ENCODE measurements around the gene IGF2.

IGF2 gene

DNA sequence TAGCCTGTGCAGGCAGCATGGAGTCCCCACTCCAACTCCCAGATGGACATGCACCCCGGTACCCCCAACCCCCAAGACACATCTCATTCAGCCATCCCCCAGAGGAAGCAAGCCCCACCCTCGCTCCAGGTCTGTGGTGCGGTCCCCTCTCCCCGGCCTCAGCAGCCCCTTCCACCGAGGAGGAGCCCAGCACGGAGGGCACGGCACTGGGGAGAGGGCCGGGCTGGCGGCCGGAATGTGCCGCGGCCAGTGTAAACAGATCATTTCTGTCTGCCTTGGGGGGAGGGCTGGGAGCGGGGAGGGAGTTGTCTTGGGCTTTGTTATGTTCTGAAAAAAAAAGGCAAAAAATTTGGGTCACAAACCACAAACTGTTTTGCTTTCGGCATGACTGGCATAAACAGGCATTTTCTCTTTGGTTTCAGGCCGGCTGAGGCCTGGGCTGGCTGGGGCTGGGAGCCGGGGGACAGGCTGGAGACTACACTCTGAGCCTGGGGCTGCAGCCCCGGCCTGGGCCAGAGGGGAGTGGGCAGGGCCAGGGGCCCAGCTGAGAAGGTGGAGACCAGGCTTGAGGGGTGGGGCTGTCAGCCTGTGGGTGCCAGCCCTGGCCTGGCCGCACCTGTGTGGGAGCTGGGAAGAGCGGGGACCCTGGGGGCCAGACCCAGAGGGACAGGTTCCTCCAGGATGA is 16.8 kb downstream of the IGF2 start:
- DNase-seq = no peak

- DNase-seq = no peak
Measured at GRCh38 chr11:2121227-2122130, 17.7 kb downstream of the IGF2 start.

GRCh38 chr11:2120359-2121100 is 18.7 kb downstream of the IGF2 start:
- no peak for DNase-seq

DNA sequence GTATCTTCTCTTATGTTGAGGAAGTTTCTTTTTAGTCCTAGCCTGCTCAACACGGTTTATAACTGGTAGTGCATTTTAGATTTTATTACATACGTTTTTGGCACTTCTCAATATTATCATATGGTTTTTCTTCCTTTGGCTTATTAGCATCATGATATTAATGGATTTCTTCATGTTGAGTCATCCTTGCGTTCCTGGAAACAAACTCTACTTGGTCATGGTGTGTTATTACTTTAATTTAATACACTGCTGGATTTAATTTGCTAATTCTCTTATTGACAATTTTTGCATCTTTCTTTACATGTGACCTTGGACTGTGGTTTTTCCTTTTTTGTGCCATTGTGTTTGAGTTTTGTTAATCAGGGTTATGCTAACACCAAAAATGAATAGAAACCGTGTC is 20.5 kb downstream of the IGF2 start:
- no peak for DNase-seq

- no peak for DNase-seq
Measured at GRCh38 chr11:2116680-2117079, 22.5 kb downstream of the IGF2 start.

DNA sequence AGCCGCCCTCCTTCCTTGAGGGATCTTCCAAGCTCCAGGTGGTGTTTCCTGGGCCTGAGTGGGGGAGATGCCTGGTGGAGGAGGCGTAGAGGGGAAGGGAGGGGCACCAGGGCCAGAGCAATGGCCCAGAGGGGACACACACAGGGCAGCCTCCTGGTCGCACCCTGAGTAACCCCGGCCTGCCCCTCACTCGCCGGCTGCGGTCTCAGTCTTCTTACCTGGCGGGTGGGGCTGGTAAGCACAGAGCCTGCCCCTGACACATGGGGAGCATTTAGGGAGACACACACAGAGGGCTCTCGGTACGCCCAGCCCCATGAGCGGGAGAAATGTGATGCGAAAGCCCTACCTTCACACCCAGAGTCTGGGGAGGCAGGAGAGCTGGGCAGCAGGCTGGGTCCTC is 23.9 kb downstream of the IGF2 start:
- DNase-seq = no peak

DNA sequence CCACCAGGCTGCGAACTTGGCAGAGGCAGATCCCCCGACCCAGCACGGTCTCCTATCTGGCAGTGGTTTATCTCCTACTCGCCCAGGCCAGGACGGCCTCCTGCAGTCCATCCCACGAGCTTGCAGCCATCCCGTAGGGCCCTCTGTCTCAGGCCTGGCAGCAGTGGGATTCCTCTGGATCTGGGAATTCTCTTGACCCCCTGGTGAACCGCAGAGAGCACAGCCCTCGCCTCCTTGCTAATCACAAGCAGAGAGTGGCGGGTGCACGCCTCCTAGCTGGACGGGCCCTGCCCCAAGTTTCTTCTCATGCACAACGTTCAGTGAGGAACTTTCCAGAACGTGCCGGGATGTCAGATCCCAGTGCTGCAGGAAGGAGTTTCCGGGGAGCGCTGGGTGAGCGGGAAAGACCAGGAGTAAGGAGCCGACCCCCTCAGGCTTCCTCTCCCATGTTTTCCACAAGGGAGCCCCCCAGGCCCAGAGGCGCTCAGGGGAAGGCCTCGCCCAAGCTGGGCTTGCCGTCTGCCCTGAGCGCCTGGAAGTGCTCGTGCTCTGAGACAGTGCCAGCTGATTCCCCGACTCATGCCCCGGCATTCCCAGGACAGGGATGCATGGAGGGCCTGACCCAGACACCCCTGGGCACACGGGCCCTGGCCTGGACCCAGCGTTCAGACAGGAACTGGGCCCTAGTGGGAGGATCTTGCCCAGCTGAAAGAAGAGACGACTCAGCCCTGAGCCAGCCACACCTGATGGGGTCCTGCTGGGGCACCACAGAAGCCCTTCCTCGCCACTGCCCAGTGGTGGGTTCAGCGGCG is 24.6 kb downstream of the IGF2 start:
- no peak for DNase-seq

DNA sequence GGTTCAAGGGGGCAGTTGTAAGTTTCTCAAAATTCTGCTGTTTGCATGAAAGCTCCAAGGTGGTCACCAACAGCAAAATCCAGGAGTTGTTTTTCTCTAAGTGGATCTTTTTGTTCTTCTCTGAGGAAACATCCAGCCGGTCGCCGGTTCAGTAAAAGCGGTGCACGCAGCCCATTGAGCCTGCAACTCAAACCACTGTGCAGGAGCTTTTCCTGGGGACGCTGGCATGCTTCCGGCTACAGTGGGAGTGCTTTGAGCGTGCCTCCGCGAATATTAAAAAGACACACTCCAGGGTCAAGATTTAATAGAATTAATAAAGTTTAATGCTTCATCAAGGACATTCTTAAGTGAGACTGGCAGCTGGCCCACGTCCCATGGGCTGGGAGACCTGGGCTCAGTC is 25.4 kb downstream of the IGF2 start:
- DNase-seq = no peak

GRCh38 chr11:2110521-2110920 is 28.7 kb downstream of the IGF2 start:
- no peak for DNase-seq

DNA sequence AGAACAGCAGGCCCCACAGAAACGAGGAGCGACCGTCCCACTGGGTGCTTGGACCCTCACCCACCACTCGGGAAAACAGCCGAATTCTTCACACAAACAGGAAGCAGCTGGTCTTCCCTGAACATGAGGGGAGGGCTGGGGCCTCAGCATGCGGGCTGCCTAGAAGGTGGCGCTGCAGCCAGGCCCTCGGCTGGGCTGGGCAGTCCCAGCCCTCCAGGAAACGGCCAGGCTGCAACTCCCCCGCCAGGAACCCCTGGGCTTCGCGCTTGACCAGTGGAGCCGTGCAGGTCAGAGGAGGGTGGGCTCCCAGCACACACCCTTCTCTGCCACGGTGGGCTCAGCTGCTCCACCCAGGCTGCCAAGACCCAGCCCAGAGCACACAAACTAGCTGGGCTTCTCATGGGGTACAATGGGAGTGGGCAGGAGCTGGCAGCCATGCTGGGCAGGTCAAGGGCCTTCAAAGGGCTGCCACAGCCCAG is 29.6 kb downstream of the IGF2 start:
- no peak for DNase-seq

DNA sequence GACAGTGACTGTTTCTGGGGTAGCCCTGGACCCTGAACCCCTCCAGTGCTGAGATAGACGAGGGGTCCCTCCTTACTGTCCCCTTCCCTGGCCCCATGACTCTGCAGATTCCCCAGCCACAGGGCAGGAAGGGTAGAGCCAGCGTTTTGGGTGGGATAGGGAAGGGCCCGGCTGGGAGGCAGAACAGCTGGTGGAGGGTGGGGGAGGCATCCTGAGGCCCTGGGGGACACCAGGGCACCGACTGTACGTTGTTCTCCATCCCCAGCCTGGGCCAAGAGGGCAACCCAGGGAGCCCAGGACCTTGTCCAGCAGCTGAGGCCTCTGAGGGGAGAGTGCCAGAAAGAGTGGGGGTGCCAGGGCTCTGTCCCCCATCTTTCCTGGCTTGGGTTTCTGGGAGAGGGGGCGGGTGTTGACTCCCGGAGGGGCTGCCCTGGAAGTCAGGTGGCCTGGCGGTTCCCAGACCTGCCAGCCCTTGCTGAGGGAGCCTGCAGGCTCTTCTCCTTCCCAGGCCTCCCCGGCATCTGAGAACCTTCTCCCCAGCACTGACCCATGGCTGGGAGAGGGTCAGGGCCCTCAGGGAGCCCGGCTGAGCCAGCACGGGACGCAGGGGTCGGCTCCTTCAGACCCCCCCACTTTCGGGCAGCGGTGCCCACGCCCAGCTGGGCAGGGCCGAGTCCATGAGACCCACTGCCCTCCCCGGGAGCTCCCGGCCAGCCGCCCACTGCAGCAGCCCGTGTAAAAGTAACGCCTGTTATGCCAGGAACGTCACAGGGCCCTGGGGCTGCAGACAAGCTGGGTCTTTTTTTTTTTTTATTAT is 30.3 kb downstream of the IGF2 start:
- no peak for DNase-seq

- DNase-seq = no peak
Measured at GRCh38 chr11:2107941-2108630, 31.1 kb downstream of the IGF2 start.

DNA sequence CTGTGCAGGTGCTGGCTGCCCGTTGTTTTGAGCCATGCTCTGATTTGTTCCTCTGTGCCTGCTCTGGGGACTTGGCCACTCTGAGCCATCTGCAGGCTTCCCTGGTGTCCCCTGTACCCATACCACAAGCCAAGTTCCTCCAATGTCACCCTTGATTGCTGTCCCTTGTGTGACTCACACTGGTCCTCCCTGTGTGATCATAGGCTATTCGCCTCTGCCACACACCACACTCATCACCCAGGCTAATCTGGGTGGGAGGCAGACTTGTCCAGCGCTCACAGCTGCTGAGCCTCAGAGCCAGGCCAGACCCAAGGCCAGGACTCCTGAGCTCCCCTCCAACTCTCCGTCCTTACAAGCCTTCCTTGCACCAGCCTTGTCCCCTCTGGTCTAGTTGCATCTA is 31.7 kb downstream of the IGF2 start:
- DNase-seq = no peak

DNA sequence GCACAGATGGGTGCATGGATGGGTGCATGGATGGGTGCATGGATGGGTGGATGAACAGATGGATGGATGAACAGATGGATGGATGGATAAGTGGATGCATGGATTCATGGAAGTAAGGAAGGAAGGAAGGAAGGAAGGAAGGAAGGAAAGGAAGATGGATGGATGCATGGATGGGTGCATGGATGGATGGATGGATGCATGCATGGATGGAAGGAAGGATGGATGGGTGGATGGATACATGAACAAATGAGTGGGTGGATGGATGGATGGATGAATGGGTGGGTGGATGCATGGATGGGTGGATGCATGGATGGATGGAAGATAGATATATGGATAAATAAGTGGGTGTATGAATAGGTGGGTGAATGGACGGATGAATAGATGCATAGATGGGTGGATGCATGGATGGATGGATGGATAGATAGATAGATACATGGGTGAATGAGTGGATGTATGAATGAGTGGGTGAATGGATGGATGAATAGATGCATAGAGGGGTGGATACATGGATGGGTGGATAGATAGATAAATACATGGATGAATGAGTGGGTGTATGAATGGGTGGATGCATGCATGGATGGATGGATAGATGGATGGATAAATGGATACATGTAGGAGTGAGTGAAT is 32.5 kb downstream of the IGF2 start:
- no peak for DNase-seq

DNA sequence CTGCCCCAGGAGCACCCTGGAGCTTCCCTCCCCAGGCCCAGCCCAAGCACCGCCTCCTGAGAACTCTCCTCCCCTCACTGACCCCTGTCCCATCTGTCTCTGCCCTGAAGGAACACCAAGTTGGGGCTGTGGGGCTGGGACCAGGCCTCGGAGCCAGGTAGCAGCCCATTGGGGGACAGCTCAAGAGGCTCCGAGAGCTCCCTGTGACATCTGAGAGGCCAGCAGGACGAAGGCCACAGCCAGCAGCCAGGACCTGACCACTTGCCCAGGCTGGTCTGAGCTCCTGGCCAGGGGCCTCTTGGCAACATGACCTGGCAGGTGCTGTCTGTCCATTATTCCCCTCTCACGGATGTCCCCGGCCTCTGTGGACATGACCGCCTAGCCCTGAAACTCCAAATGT is 33.7 kb downstream of the IGF2 start:
- DNase-seq = no peak

GRCh38 chr11:2104524-2105440 is 34.4 kb downstream of the IGF2 start:
- no peak for DNase-seq

DNA sequence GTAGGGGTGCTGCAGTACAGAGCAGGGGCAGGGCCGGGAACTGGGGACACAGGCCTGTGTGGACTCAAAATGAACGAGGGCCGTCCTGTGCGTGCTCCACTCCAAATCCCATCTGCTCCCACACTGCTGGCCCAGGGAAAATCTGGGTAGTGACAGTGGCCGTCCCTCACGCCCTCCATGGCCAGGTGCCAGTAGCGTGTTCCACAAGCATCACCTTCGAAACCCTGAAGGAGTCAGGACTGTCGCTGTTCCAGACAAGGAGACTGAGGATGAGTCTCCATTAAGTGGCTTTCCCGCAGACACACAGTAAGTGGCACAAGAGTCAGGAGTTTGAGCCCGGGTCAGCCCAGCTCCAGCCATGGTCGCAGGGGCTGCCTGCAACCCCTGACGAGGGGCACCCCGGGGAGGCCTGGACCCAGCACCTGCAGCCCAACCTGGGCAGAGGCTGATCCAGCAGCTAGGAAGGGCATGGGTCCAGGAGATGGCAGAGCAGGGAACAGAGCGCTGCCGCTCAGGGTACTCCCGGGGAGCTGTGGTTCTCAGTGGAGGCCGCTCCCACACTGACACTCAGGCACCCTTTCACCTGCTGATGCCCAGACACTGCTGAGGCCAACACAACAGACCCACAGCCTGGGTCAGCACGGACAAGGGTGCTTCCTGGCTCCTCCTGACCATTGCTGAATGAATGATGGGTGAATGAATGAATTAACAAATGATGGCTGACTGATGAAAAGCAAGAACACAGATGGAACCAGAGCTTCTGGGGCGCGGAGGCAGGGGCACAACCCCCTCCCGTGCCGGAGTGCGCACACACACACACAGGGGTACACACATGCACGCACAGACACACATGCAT is 35.3 kb downstream of the IGF2 start:
- no peak for DNase-seq

DNA sequence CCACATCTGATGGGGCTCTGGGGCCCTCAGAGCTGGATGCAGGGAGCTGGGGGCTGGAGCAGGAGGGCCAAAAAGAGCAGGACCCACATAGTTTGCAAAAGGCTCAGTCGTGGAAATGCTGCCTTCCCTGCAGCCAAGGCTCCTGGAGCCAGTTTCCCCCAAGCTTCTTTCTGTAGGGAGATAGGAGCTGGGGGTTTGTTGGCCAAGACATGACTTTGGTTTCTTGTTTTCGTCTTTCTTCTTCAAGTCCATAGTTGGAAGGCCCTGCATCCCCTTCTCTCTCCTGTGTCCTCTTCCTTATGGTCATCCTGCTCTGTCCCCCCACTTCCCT is 36.3 kb downstream of the IGF2 start:
- DNase-seq = no peak
